Suprapubic skin (tissue), 4 donors: ENCODE measurements around the gene ZSCAN18. TPM values are rescaled to one million over a fixed set of nuclear protein-coding genes. Genes with fewer than 3 reads are reported as not detected.

Experiments used
- DNase-seq, 2 donors: peaks; one replicate each; pipeline ENCODE4 v3.0.0-alpha.2; 2019; ENCODE audit warnings: low spot score in 2 of 2
- H3K27ac ChIP-seq: fragments of 200-600 bp; sonication (generic); one replicate; pipeline ENCODE4 v1.5.1; 2019
- H3K27me3 ChIP-seq: fragments of 200-600 bp; sonication (generic); one replicate; pipeline ENCODE4 v1.5.1; 2019
- H3K36me3 ChIP-seq: fragments of 200-600 bp; sonication (generic); one replicate; pipeline ENCODE4 v1.5.1; 2019
- H3K4me1 ChIP-seq: fragments of 200-600 bp; sonication (generic); one replicate; pipeline ENCODE4 v1.5.1; 2019
- H3K4me3 ChIP-seq: fragments of 200-600 bp; sonication (generic); one replicate; pipeline ENCODE4 v1.5.1; 2019; ENCODE audit warnings: mild to moderate bottlenecking
- H3K9me3 ChIP-seq: fragments of 200-600 bp; sonication (generic); one replicate; pipeline ENCODE4 v1.5.1; 2019
- CTCF ChIP-seq, 2 donors: fragments of 200-600 bp in 1 of 2; fragments of 450-650 bp in 1 of 2; sonication (generic) in 1 of 2; IDR thresholded peaks; one replicate each; pipeline ENCODE4 v1.5.1; 2016 to 2019; ENCODE audit warnings: antibody characterized with exemption in 2 of 2, mild to moderate bottlenecking in 1 of 2, moderate library complexity in 1 of 2
- EP300 ChIP-seq: sonication (generic); formaldehyde crosslinking; IDR thresholded peaks from one replicate; pipeline ENCODE4 v1.6.1; 2017; ENCODE audit warnings: antibody characterized with exemption
- POLR2A ChIP-seq, 2 donors: fragments of 450-650 bp; IDR thresholded peaks; one replicate each; pipeline ENCODE4 v1.6.1; 2017; ENCODE audit warnings: antibody characterized with exemption in 2 of 2, mild to moderate bottlenecking in 2 of 2, moderate library complexity in 2 of 2
- POLR2AphosphoS5 ChIP-seq, 3 donors: sonication (generic); formaldehyde crosslinking; IDR thresholded peaks; one replicate each; pipeline ENCODE4 v1.6.1; 2017; ENCODE audit warnings: antibody characterized with exemption in 3 of 3
- WGBS: methylation state at CpG from one replicate; pipeline ENCODE4 v1.1.5; 2018; 5-methylcytosine and 5-hydroxymethylcytosine counted together
- total RNA-seq, 4 donors: library from RNA; depleted of rRNA; stranded (reverse); fragments of >200 nt; gene quantifications; one replicate each; pipeline ENCODE4 v1.1.0, GENCODE V29; 2016

Gene ZSCAN18
- total RNA-seq, 4 donors from 2014 or later, result 33.0 to 52.8 (median 48.9) TPM

- DNase-seq, result no peak
- Histone ChIP-seq H3K36me3 (no peaks in the 10 kb centered on the region), H3K27ac (no peak overlapping the region), H3K9me3 (peaks cover 14% of the 10 kb centered on the region), H3K4me3 (no peak overlapping the region), H3K4me1 (no peaks in the 10 kb centered on the region), H3K27me3 (peaks cover 3% of the 10 kb centered on the region)
- TF ChIP-seq CTCF (IDR thresholded peaks at IDR 0.05) (no peak), POLR2AphosphoS5 (IDR thresholded peaks at IDR 0.05) (no peak), POLR2A (IDR thresholded peaks at IDR 0.05) (no peak), EP300 (no peak)
- WGBS, result 38% methylated on average over 28 of the region's 54 CpGs
Observed at GRCh38 chr19:58042495-58043340, 55.3 kb downstream of the ZSCAN18 start.

GRCh38 chr19:58040751-58041525 is 57.1 kb downstream of the ZSCAN18 start:
- H3K27me3 ChIP-seq, result peaks cover 7% of the 10 kb centered on the region
- H3K9me3 ChIP-seq, result peaks cover 5% of the 10 kb centered on the region
- H3K4me1 ChIP-seq, result no peaks in the 10 kb centered on the region
- no peak for DNase-seq
- no peaks in the 10 kb centered on the region for H3K36me3 ChIP-seq
- WGBS, result 89% methylated on average over 21 of the region's 21 CpGs
- H3K4me3 ChIP-seq, result no peak overlapping the region
- no peak overlapping the region for H3K27ac ChIP-seq
- TF ChIP-seq POLR2A (IDR thresholded peaks at IDR 0.05) (no peak), EP300 (no peak), CTCF (IDR thresholded peaks at IDR 0.05) (no peak), POLR2AphosphoS5 (IDR thresholded peaks at IDR 0.05) (no peak)

- Histone ChIP-seq H3K4me3 (no peak overlapping the region), H3K27ac (no peak overlapping the region), H3K9me3 (peaks cover 6% of the 10 kb centered on the region), H3K4me1 (peaks cover under 1% of the 10 kb centered on the region), H3K27me3 (peaks cover 23% of the 10 kb centered on the region), H3K36me3 (no peaks in the 10 kb centered on the region)
- 26% methylated on average over 8 of the region's 8 CpGs for WGBS
- TF ChIP-seq CTCF (IDR thresholded peaks at IDR 0.05) (no peak), POLR2A (IDR thresholded peaks at IDR 0.05) (no peak), POLR2AphosphoS5 (IDR thresholded peaks at IDR 0.05) (no peak), EP300 (no peak)
- no peak for DNase-seq
Observed at GRCh38 chr19:58038688-58039204, 59.3 kb downstream of the ZSCAN18 start.

- Histone ChIP-seq H3K27ac (no peak overlapping the region), H3K9me3 (peaks cover 13% of the 10 kb centered on the region), H3K36me3 (no peaks in the 10 kb centered on the region), H3K4me1 (peaks cover 5% of the 10 kb centered on the region), H3K27me3 (peaks cover 29% of the 10 kb centered on the region), H3K4me3 (no peak overlapping the region)
- TF ChIP-seq POLR2AphosphoS5 (IDR thresholded peaks at IDR 0.05), result no peak
- WGBS, result 20% methylated on average over 17 of the region's 44 CpGs
- no peak for DNase-seq
Observed at GRCh38 chr19:58037927-58038687, 59.9 kb downstream of the ZSCAN18 start.

- Histone ChIP-seq H3K27ac (no peak overlapping the region), H3K4me3 (no peak overlapping the region), H3K4me1 (peaks cover 5% of the 10 kb centered on the region), H3K27me3 (peaks cover 32% of the 10 kb centered on the region), H3K9me3 (peaks cover 11% of the 10 kb centered on the region), H3K36me3 (no peaks in the 10 kb centered on the region)
- no peak for TF ChIP-seq EP300
- no peak for TF ChIP-seq CTCF (IDR thresholded peaks at IDR 0.05)
- TF ChIP-seq POLR2A (IDR thresholded peaks at IDR 0.05), result no peak
- no peak for TF ChIP-seq POLR2AphosphoS5 (IDR thresholded peaks at IDR 0.05)
- DNase-seq, result no peak
- WGBS, result 67% methylated on average over 8 of the region's 8 CpGs
Observed at GRCh38 chr19:58035863-58036262, 62.2 kb downstream of the ZSCAN18 start.
